ENCODE data around the gene FAH.

The FAH gene

GRCh38 chr15:80173022-80173759 lies 20.4 kb downstream of the FAH start:
- no peak for DNase-seq (ENCODE audit: low read depth)

- DNase-seq (ENCODE audit: low read depth), result no peak
Observed at GRCh38 chr15:80174017-80174746, 21.4 kb downstream of the FAH start.

GRCh38 chr15:80175436-80175835 lies 22.6 kb downstream of the FAH start:
- DNase-seq (ENCODE audit: low read depth), result no peak

GRCh38 chr15:80176443-80176842 lies 23.6 kb downstream of the FAH start:
- DNase-seq (ENCODE audit: low read depth), result no peak

GRCh38 chr15:80177156-80177555 lies 24.4 kb downstream of the FAH start:
- no peak for DNase-seq (ENCODE audit: low read depth)

GRCh38 chr15:80179025-80179759 lies 26.4 kb downstream of the FAH start:
- peak; percentile 73 for DNase-seq (ENCODE audit: low read depth)

GRCh38 chr15:80179935-80180334 lies 27.1 kb downstream of the FAH start:
- DNase-seq (ENCODE audit: low read depth), result no peak

- DNase-seq (ENCODE audit: low read depth), result no peak
Observed at GRCh38 chr15:80180468-80180867, 27.7 kb downstream of the FAH start.

GRCh38 chr15:80180986-80181385 lies 28.2 kb downstream of the FAH start:
- no peak for DNase-seq (ENCODE audit: low read depth)

GRCh38 chr15:80182611-80183261 lies 29.9 kb downstream of the FAH start:
- no peak for DNase-seq (ENCODE audit: low read depth)

- no peak for DNase-seq (ENCODE audit: low read depth)
Observed at GRCh38 chr15:80183306-80183705, 30.5 kb downstream of the FAH start.

GRCh38 chr15:80183886-80184285 lies 31.1 kb downstream of the FAH start:
- no peak for DNase-seq (ENCODE audit: low read depth)

GRCh38 chr15:80184554-80184953 lies 31.8 kb downstream of the FAH start:
- no peak for DNase-seq (ENCODE audit: low read depth)

GRCh38 chr15:80185152-80185551 lies 32.4 kb downstream of the FAH start:
- DNase-seq (ENCODE audit: low read depth), result no peak

GRCh38 chr15:80186066-80186465 lies 33.3 kb downstream of the FAH start:
- no peak for DNase-seq (ENCODE audit: low read depth)

- DNase-seq (ENCODE audit: low read depth), result no peak
Observed at GRCh38 chr15:80186597-80186996, 33.8 kb downstream of the FAH start.

- no peak for DNase-seq (ENCODE audit: low read depth)
Observed at GRCh38 chr15:80188251-80188650, 35.5 kb downstream of the FAH start.

GRCh38 chr15:80191198-80191597 lies 38.4 kb downstream of the FAH start:
- DNase-seq (ENCODE audit: low read depth), result no peak

- no peak for DNase-seq (ENCODE audit: low read depth)
Observed at GRCh38 chr15:80191897-80192595, 39.2 kb downstream of the FAH start.

GRCh38 chr15:80194186-80194585 lies 41.4 kb downstream of the FAH start:
- DNase-seq (ENCODE audit: low read depth), result no peak

- DNase-seq (ENCODE audit: low read depth), result no peak
Observed at GRCh38 chr15:80194914-80195313, 42.1 kb downstream of the FAH start.

GRCh38 chr15:80199366-80199765 lies 46.6 kb downstream of the FAH start:
- no peak for DNase-seq (ENCODE audit: low read depth)
